ENCODE results near the gene SLC7A8. TPM values are rescaled to one million over a fixed set of nuclear protein-coding genes. Genes with fewer than 3 reads are reported as not detected.

SLC7A8 gene
- total and polyA plus RNA-seq, 2 donors (not counting 1 experiment from before 2014, with no cell fraction given): 0.25 to 1.1 TPM

GRCh38 chr14:23078692-23079116 lies 104.8 kb downstream of the SLC7A8 start:
- POLR2A ChIA-PET: no interaction called here
- no peaks in the 10 kb centered on the region for H3K27me3 ChIP-seq (replicated peaks in 1 of 4; ENCODE audit: control extremely low read depth in 1 of 4, control insufficient read depth in 3 of 4, insufficient read depth in 4 of 4, low read length in 3 of 4)
- no peak overlapping the region for H3K27ac ChIP-seq (ENCODE audit: low read length in 2 of 2)
- intact Hi-C loops (cut with micrococcal nuclease): no loop called here
- peaks cover 22% of the 10 kb centered on the region for H3K79me2 ChIP-seq (ENCODE audit: control insufficient read depth, insufficient read depth, low read length)
- 67% methylated on average over 2 of the region's 2 CpGs for WGBS (ENCODE audit: insufficient coverage)
- Mint-ChIP-seq H3K4me3 (no peak overlapping the region), H3K27me3 (no peaks in the 10 kb centered on the region), H3K9me3 (ENCODE audit: insufficient read depth) (no peaks in the 10 kb centered on the region), H3K4me1 (peaks cover 2% of the 10 kb centered on the region), H3K27ac (no peak overlapping the region)
- no peak for DNase-seq
- no peaks in the 10 kb centered on the region for H3K9me3 ChIP-seq (ENCODE audit: control extremely low read depth in 1 of 3, control insufficient read depth in 2 of 3, insufficient read depth in 1 of 3, low read length in 2 of 3)
- CTCF ChIA-PET: interaction anchor here (0.7 to 3.4 kb wide), 9 partner anchors 7 to 301 kb away, joined by 3 to 33 read pairs (median 6); partner anchors contain the start of genes ACIN1, C14orf119 and SLC7A8
- no peak overlapping the region for H3K4me3 ChIP-seq (ENCODE audit: control extremely low read depth in 1 of 5, extremely low read depth in 1 of 5, insufficient read depth in 1 of 5, low read depth in 2 of 5, low read length in 4 of 5)
- H4K20me1 ChIP-seq (ENCODE audit: control insufficient read depth, insufficient read depth, low read length, poor library complexity, severe bottlenecking): peaks cover 43% of the 10 kb centered on the region
- TF ChIP-seq CTCF (IDR thresholded peaks at IDR 0.05) (no peak), EZH2 (IDR thresholded peaks at IDR 0.05; ENCODE audit: borderline replicate concordance, insufficient read depth, low read depth, low read length, poor library complexity, severe bottlenecking) (no peak)
- no peak overlapping the region for H3K9ac ChIP-seq (ENCODE audit: low read length)
- no peaks in the 10 kb centered on the region for H3K4me1 ChIP-seq (ENCODE audit: control insufficient read depth in 2 of 2, insufficient read depth in 2 of 2, low read length in 2 of 2)
- no peak overlapping the region for H2AFZ ChIP-seq (ENCODE audit: insufficient read depth, low read depth, low read length, poor library complexity, severe bottlenecking)
- ATAC-seq (ENCODE audit: low read depth): no peak
- H3K4me2 ChIP-seq (replicated peaks; ENCODE audit: low read depth, low read length, poor library complexity, severe bottlenecking): no peak overlapping the region
- peaks cover 23 to 87% of the 10 kb centered on the region in 2 experiments for H3K36me3 ChIP-seq (replicated peaks in 1 of 2; ENCODE audit: control extremely low read depth in 1 of 2, control insufficient read depth in 1 of 2, extremely low read depth in 1 of 2, insufficient read depth in 2 of 2, low read length in 1 of 2)

GRCh38 chr14:23077962-23078361 lies 105.5 kb downstream of the SLC7A8 start:
- H3K36me3 ChIP-seq (replicated peaks in 1 of 2; ENCODE audit: control extremely low read depth in 1 of 2, control insufficient read depth in 1 of 2, extremely low read depth in 1 of 2, insufficient read depth in 2 of 2, low read length in 1 of 2): peaks cover 23 to 84% of the 10 kb centered on the region in 2 experiments
- ChIA-PET POLR2A (no interaction called here), CTCF (interaction anchor here (1.0 to 3.4 kb wide), 24 partner anchors 8 to 694 kb away, joined by 3 to 33 read pairs (median 6); partner anchors contain the start of genes ACIN1, C14orf119 and SLC7A8)
- H3K4me1 Mint-ChIP-seq: peaks cover 2% of the 10 kb centered on the region
- H3K27me3 Mint-ChIP-seq: no peaks in the 10 kb centered on the region
- peak overlapping the region; percentile 16 for H3K27ac Mint-ChIP-seq
- H3K27ac ChIP-seq (ENCODE audit: low read length in 2 of 2): no peak overlapping the region
- 93% methylated on average over 4 of the region's 5 CpGs for WGBS (ENCODE audit: insufficient coverage)
- H4K20me1 ChIP-seq (ENCODE audit: control insufficient read depth, insufficient read depth, low read length, poor library complexity, severe bottlenecking): peaks cover 36% of the 10 kb centered on the region
- H2AFZ ChIP-seq (ENCODE audit: insufficient read depth, low read depth, low read length, poor library complexity, severe bottlenecking): no peak overlapping the region
- ATAC-seq (ENCODE audit: low read depth): no peak
- peaks cover 19% of the 10 kb centered on the region for H3K79me2 ChIP-seq (ENCODE audit: control insufficient read depth, insufficient read depth, low read length)
- H3K9ac ChIP-seq (ENCODE audit: low read length): no peak overlapping the region
- H3K4me3 ChIP-seq (ENCODE audit: control extremely low read depth in 1 of 5, extremely low read depth in 1 of 5, insufficient read depth in 1 of 5, low read depth in 2 of 5, low read length in 4 of 5): no peak overlapping the region
- H3K9me3 ChIP-seq (ENCODE audit: control extremely low read depth in 1 of 3, control insufficient read depth in 2 of 3, insufficient read depth in 1 of 3, low read length in 2 of 3): no peaks in the 10 kb centered on the region
- no peaks in the 10 kb centered on the region for H3K4me1 ChIP-seq (ENCODE audit: control insufficient read depth in 2 of 2, insufficient read depth in 2 of 2, low read length in 2 of 2)
- intact Hi-C loops (cut with micrococcal nuclease): loop anchor here (2.0 kb wide), 1 partner anchor 17 kb away; the partner anchor contains the start of genes ACIN1 and C14orf119
- no peak for TF ChIP-seq EZH2 (IDR thresholded peaks at IDR 0.05; ENCODE audit: borderline replicate concordance, insufficient read depth, low read depth, low read length, poor library complexity, severe bottlenecking)
- no peak for TF ChIP-seq CTCF (IDR thresholded peaks at IDR 0.05)
- no peak overlapping the region for H3K4me2 ChIP-seq (replicated peaks; ENCODE audit: low read depth, low read length, poor library complexity, severe bottlenecking)
- no peaks in the 10 kb centered on the region for H3K27me3 ChIP-seq (replicated peaks in 1 of 4; ENCODE audit: control extremely low read depth in 1 of 4, control insufficient read depth in 3 of 4, insufficient read depth in 4 of 4, low read length in 3 of 4)
- H3K9me3 Mint-ChIP-seq (ENCODE audit: insufficient read depth): no peaks in the 10 kb centered on the region
- DNase-seq: no peak
- no peak overlapping the region for H3K4me3 Mint-ChIP-seq

Data from B cell (primary cell).